OCI-LY1 (cell line): Measurements from ENCODE around the gene DNAJC8.

Source experiments
- H2AFZ ChIP-seq: fragments of 200-600 bp; sonication (generic), shearing (Covaris generic); 2 replicates; pipeline ENCODE4 v1.6.0; 2014; ENCODE audit warnings: antibody characterized with exemption, mild to moderate bottlenecking, low read length
- H3F3A ChIP-seq: fragments of 200-600 bp; sonication (generic), shearing (Covaris generic); 2 replicates; pipeline ENCODE4 v1.6.0; 2014; ENCODE audit warnings: mild to moderate bottlenecking, antibody characterized with exemption, low read length, moderate library complexity; ENCODE audit not compliant: insufficient read depth
- H3K27ac ChIP-seq: fragments of 200-600 bp; sonication (generic); 2 replicates; pipeline ENCODE4 v1.5.1; 2014; ENCODE audit warnings: low read length, mixed run types, mild to moderate bottlenecking, low read depth; ENCODE audit not compliant: poor library complexity, severe bottlenecking
- H3K27me3 ChIP-seq: fragments of 200-600 bp; sonication (generic); 2 replicates; pipeline ENCODE4 v1.6.0; 2014; ENCODE audit warnings: antibody characterized with exemption, mild to moderate bottlenecking, low read length, moderate library complexity; ENCODE audit not compliant: insufficient read depth
- H3K36me3 ChIP-seq: fragments of 200-600 bp; sonication (generic); 2 replicates; pipeline ENCODE4 v1.6.1; 2014; ENCODE audit warnings: mild to moderate bottlenecking, antibody characterized with exemption, low read length, moderate library complexity, mixed read lengths; ENCODE audit not compliant: insufficient read depth
- H3K4me1 ChIP-seq: fragments of 200-600 bp; sonication (generic); 2 replicates; pipeline ENCODE4 v1.5.1; 2014; ENCODE audit warnings: mild to moderate bottlenecking, low read length, moderate library complexity; ENCODE audit not compliant: insufficient read depth, severe bottlenecking
- H3K4me2 ChIP-seq: fragments of 200-600 bp; sonication (generic), shearing (Covaris generic); 2 replicates; pipeline ENCODE4 v1.6.1; 2014; ENCODE audit warnings: low read length
- H3K4me3 ChIP-seq: fragments of 200-600 bp; sonication (generic); 2 replicates; pipeline ENCODE4 v1.5.1; 2014; ENCODE audit warnings: low read length, low read depth, mild to moderate bottlenecking, mixed read lengths; ENCODE audit not compliant: poor library complexity, severe bottlenecking
- H3K79me2 ChIP-seq: fragments of 200-600 bp; shearing (Covaris generic); 2 replicates; pipeline ENCODE4 v1.6.1; 2016; ENCODE audit warnings: mixed run types, low read length, mixed read lengths; ENCODE audit not compliant: insufficient read depth
- H3K9ac ChIP-seq: fragments of 200-600 bp; sonication (generic), shearing (Covaris generic); 2 replicates; pipeline ENCODE4 v1.6.1; 2014; ENCODE audit warnings: mild to moderate bottlenecking, low read length, mixed read lengths
- H3K9me2 ChIP-seq: fragments of 200-600 bp; sonication (generic), shearing (Covaris generic); 2 replicates; pipeline ENCODE4 v1.6.1; 2014; ENCODE audit warnings: low read depth, mild to moderate bottlenecking, low read length, mixed read lengths
- H3K9me3 ChIP-seq: fragments of 200-600 bp; shearing (Covaris generic); 2 replicates; pipeline ENCODE4 v1.6.1; 2014; ENCODE audit warnings: low read length, mixed read lengths
- H4K20me1 ChIP-seq: fragments of 200-600 bp; sonication (generic), shearing (Covaris generic); 2 replicates; pipeline ENCODE4 v1.6.0; 2016; ENCODE audit warnings: mild to moderate bottlenecking, low read length; ENCODE audit not compliant: insufficient read depth
- CTCF ChIP-seq: fragments of 200-600 bp; sonication (generic), shearing (Covaris generic); IDR thresholded peaks from 2 replicates; pipeline ENCODE4 v1.5.1; 2017; ENCODE audit warnings: mild to moderate bottlenecking, antibody characterized with exemption, low read length, moderate library complexity, mixed read lengths
- EZH2 ChIP-seq: fragments of 200-600 bp; sonication (generic), shearing (Covaris generic); IDR thresholded peaks from 2 replicates; pipeline ENCODE4 v1.8.0; 2017; ENCODE audit warnings: borderline replicate concordance, mixed run types, mild to moderate bottlenecking, antibody characterized with exemption, low read length, moderate library complexity, mixed read lengths

Gene DNAJC8

GRCh38 chr1:28232558-28233263, at the start of gene DNAJC8:
Gene DNAJC8, minus strand, starts transcription at chr1:28233029. Its CDS starts 31 bp downstream, at chr1:28232998.
- peaks cover 38% of the 10 kb centered on the region for H3K36me3 ChIP-seq
- H3K27ac ChIP-seq: peak within 1 kb of the TSS; percentile 18
- 0 out of 2 replicates have a peak, but pooled peaks cover 4% of the 10 kb centered on the region for H3F3A ChIP-seq
- H3K9ac ChIP-seq: peak within 1 kb of the TSS; percentile 95
- no peaks in the 10 kb centered on the region for H3K27me3 ChIP-seq
- peak within 1 kb of the TSS; percentile 93 for H3K4me3 ChIP-seq
- TF ChIP-seq EZH2 (no peak), CTCF (no peak)
- peak within 1 kb of the TSS; percentile 93 for H3K4me2 ChIP-seq
- H3K79me2 ChIP-seq: peaks cover 53% of the 10 kb centered on the region
- no peaks in the 10 kb centered on the region for H4K20me1 ChIP-seq
- H3K9me3 ChIP-seq: no peaks in the 10 kb centered on the region
- H2AFZ ChIP-seq: peak within 1 kb of the TSS; percentile 32; the same call in 1 of the 2 replicates
- H3K4me1 ChIP-seq: peaks cover 40% of the 10 kb centered on the region
- no peaks in the 10 kb centered on the region for H3K9me2 ChIP-seq

- no peak overlapping the region for H3K27ac ChIP-seq
These were observed 49.0 kb upstream of the DNAJC8 start for GRCh38 chr1:28281608-28282425.

GRCh38 chr1:28280977-28281381, 48.1 kb upstream of the DNAJC8 start:
- Histone ChIP-seq H3K9me2 (no peaks in the 10 kb centered on the region), H3K9me3 (no peaks in the 10 kb centered on the region), H3F3A (no peaks in the 10 kb centered on the region), H3K27ac (no peak overlapping the region), H3K4me3 (no peak overlapping the region), H2AFZ (no peak overlapping the region), H3K4me2 (no peak overlapping the region), H4K20me1 (no peaks in the 10 kb centered on the region), H3K9ac (no peak overlapping the region), H3K79me2 (no peaks in the 10 kb centered on the region), H3K27me3 (0 out of 2 replicates have a peak, but pooled peaks cover 2% of the 10 kb centered on the region), H3K36me3 (peaks cover 6% of the 10 kb centered on the region), H3K4me1 (no peaks in the 10 kb centered on the region)
- no peak for TF ChIP-seq EZH2
- no peak for TF ChIP-seq CTCF

More at GRCh38 chr1:28281608-28282425, 49.0 kb upstream of the DNAJC8 start:
- no peak overlapping the region for H3K4me2 ChIP-seq
- H3K9ac ChIP-seq: no peak overlapping the region
- H3K4me1 ChIP-seq: no peaks in the 10 kb centered on the region
- no peaks in the 10 kb centered on the region for H3K9me2 ChIP-seq
- TF ChIP-seq EZH2 (no peak), CTCF (no peak)
- no peaks in the 10 kb centered on the region for H3K79me2 ChIP-seq
- H4K20me1 ChIP-seq: no peaks in the 10 kb centered on the region
- H2AFZ ChIP-seq: no peak overlapping the region
- H3K27me3 ChIP-seq: 0 out of 2 replicates have a peak, but pooled peaks cover 3% of the 10 kb centered on the region
- no peak overlapping the region for H3K4me3 ChIP-seq
- peaks cover 6% of the 10 kb centered on the region for H3K36me3 ChIP-seq
- no peaks in the 10 kb centered on the region for H3F3A ChIP-seq
- H3K9me3 ChIP-seq: no peaks in the 10 kb centered on the region
